Measurements from ENCODE around the gene METTL8.
A peak's percentile ranks its signal among the peaks of the same experiment; 100 is the strongest.
"Not testable (repeated sequence)": the region's sequence is repeated elsewhere in the genome, so short reads cannot be mapped to it uniquely, and the experiment has no call there.

Gene METTL8

GRCh38 chr2:171430516-171431410 lies 3.0 kb downstream of the METTL8 start:
- DNase-seq (ENCODE audit: low spot score) = no peak

GRCh38 chr2:171422710-171423495 lies 10.9 kb downstream of the METTL8 start:
- DNase-seq (ENCODE audit: low spot score) = not testable (repeated sequence)

GRCh38 chr2:171420728-171421563 lies 12.8 kb downstream of the METTL8 start:
- DNase-seq (ENCODE audit: low spot score) = no peak

GRCh38 chr2:171419333-171419732 lies 14.5 kb downstream of the METTL8 start:
- no peak for DNase-seq (ENCODE audit: low spot score)

- DNase-seq (ENCODE audit: low spot score) = peak; percentile 81
Observed at GRCh38 chr2:171416009-171416926, 17.5 kb downstream of the METTL8 start.

DNA sequence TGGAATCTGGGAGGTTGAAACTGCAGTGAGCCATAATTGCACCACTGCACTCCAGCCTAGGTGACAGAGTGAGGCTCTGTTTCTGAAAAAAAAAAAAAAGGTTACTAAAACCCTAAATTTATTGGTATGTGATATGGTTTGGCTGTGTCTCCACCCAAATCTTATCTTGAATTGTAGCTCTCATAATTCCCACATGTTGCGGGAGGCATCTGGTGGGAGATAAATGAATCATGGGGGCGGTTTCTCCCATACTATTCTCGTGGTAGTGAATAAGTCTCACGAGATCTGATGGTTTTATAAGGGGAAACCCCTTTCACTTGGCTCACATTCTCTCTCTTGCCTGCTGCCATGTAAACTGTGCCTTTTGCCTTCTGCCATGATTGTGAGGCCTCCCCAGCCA lies 19.1 kb downstream of the METTL8 start:
- DNase-seq (ENCODE audit: low spot score) = not testable (repeated sequence)

- DNase-seq (ENCODE audit: low spot score) = no peak
Observed at GRCh38 chr2:171412571-171413175, 21.1 kb downstream of the METTL8 start.

DNA sequence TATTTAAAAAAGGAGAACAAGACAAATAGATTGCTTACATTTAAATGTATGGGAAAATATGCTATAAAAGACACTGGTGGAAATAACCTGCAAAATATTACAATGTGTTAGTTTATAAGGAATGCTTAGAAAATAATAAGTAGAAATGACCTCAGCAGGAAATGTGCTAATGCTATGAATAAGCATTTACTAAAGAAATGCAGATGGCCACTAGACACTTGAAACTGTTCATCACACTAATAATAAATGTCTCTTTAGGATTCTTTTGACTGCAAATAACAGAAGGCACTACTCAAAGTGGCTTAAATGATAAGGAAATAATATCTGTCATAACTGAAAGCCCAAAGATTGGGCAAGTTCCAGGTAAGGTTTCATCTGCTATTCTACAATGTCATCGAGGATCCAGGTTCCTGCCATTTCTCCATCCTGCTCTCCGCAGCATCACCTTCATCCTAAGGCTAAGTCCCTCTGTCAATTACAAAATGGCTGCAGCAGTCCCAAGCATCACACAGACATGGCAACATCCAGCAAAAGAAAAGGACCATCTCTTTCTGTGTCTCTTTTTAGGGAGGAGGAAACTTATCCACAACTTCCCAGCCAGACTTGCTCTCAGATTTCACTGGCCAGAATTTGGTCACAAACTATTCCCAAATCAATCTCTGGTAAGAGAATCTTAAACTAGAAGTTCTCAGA lies 21.9 kb downstream of the METTL8 start:
- DNase-seq (ENCODE audit: low spot score) = no peak

GRCh38 chr2:171411214-171411613 lies 22.6 kb downstream of the METTL8 start:
- DNase-seq (ENCODE audit: low spot score) = no peak

DNA sequence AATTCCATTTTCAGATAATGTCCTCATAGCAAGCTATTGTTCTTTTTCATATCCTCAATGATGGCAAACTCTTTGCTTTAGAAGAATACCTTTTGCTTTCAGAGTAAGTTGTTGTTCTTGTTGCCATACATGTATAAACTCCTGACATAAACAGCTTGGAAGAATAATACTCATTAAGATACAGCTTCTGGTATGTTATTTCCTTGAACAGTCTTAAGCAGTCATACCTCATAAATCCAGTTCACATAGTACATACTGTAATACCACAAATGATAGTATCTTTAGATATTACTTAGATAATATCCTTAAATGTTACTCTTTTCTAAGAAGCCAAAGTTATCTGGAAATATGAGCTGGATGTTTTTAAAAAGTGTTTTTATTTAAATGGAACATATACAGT lies 23.2 kb downstream of the METTL8 start:
- DNase-seq (ENCODE audit: low spot score) = no peak

- no peak for DNase-seq (ENCODE audit: low spot score)
Observed at GRCh38 chr2:171410101-171410500, 23.7 kb downstream of the METTL8 start.

- no peak for DNase-seq (ENCODE audit: low spot score)
Observed at GRCh38 chr2:171409436-171409971, 24.3 kb downstream of the METTL8 start.

- no peak for DNase-seq (ENCODE audit: low spot score)
Observed at GRCh38 chr2:171407676-171408044, 26.1 kb downstream of the METTL8 start.

DNA sequence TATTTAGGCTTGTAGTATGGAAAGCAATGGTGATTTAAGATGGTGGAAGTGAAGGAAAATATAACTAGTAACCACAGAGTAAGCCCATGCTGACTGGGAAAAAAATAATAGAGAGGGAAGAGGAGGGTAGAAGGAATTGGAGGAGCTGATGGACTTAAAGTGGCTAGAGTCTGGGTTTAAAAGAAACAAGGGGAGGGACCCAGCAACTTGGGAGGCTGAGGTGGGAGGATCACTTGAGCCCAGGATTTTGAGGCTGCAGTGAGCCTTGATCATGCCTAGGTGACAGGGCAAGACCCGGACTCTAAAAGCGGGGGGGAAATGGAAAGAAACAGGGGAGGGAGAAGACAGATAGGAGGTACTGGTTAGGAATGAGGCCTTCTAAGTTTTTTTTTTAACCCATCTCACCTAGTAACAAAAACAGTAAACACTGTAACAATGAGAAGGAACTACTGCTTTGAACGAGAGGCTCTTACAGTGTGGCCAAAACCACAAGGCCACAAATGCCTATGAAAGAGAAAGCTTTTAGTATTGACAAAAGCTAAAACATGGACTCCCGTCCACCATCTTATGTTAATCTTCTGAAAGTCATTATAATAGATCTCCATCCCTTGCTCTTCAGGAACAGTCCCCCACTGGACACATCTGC lies 26.6 kb downstream of the METTL8 start:
- DNase-seq (ENCODE audit: low spot score) = no peak

- DNase-seq (ENCODE audit: low spot score) = no peak
Observed at GRCh38 chr2:171406044-171406443, 27.7 kb downstream of the METTL8 start.

DNA sequence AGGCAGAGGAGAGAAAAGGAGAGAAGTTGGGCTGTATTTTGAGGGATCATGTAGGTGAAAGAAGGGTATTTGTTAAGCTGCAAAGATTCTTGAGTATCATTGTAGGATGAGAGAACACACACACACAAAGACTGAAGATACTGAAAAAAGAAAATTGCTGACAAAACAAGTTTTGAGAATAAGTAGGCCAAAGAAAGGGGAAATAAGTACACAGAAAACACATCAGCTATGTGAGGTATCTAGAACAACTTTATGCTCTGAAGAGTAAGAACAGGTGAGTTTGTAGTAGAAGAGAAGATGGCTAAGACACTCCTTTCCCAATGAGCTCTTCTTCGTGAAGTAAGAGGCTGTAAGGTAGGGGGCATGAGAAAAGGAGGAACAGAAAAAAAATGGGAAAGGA lies 28.2 kb downstream of the METTL8 start:
- no peak for DNase-seq (ENCODE audit: low spot score)

GRCh38 chr2:171404719-171405118 lies 29.1 kb downstream of the METTL8 start:
- no peak for DNase-seq (ENCODE audit: low spot score)

GRCh38 chr2:171404261-171404660 lies 29.5 kb downstream of the METTL8 start:
- DNase-seq (ENCODE audit: low spot score) = no peak

DNA sequence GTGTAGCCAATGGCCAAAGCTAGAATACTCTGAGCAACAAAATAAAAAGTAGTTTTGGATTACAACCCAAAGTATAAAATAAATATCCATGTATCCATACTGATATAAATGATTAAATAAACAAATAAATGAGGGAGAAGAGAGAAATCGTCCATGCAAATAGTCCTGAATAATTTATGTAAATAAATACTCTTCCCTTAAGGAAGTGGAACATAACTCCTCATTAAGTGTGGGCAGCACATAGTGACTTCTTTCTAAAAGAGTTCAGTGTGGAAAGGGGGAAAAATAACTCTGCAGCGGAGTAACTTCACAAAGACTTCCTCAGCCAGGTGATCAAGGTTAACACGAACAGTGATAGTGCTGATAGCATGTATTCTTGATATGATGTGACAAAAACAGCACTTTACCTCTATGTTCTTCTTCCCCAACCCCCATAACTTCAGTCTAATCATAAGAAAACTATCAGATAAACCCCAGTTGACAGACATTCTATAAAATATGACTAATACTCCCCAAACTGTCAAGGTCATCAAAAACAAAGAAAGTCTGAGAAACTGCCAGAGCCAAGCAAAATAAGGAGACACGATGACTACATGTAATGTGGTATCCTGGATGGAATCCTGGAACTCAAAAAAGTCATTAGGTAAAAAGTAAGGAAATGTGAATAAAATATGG lies 30.7 kb downstream of the METTL8 start:
- DNase-seq (ENCODE audit: low spot score) = no peak

Data from CD4-positive, alpha-beta T cell treated with Interleukin-6 at 100 ng/mL for 8 hours (primary cell).